NCI-H446 treated with DMSO at 0.1 percent for 48 hours (cell line): Measurements from ENCODE around the gene FBXO48.
A peak's percentile ranks its signal among the peaks of the same experiment; 100 is the strongest.
"Not testable (repeated sequence)": the region's sequence is repeated elsewhere in the genome, so short reads cannot be mapped to it uniquely, and the experiment has no call there.

Experiments used
- DNase-seq: peaks from one replicate; lab custom pipeline; 2025; lab: John Stamatoyannopoulos, UW

Gene FBXO48, protein sequence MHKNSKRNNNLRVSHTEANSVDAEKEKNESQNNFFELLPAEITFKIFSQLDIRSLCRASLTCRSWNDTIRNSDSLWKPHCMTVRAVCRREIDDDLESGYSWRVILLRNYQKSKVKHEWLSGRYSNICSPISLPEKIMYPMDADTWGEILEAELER

DNA sequence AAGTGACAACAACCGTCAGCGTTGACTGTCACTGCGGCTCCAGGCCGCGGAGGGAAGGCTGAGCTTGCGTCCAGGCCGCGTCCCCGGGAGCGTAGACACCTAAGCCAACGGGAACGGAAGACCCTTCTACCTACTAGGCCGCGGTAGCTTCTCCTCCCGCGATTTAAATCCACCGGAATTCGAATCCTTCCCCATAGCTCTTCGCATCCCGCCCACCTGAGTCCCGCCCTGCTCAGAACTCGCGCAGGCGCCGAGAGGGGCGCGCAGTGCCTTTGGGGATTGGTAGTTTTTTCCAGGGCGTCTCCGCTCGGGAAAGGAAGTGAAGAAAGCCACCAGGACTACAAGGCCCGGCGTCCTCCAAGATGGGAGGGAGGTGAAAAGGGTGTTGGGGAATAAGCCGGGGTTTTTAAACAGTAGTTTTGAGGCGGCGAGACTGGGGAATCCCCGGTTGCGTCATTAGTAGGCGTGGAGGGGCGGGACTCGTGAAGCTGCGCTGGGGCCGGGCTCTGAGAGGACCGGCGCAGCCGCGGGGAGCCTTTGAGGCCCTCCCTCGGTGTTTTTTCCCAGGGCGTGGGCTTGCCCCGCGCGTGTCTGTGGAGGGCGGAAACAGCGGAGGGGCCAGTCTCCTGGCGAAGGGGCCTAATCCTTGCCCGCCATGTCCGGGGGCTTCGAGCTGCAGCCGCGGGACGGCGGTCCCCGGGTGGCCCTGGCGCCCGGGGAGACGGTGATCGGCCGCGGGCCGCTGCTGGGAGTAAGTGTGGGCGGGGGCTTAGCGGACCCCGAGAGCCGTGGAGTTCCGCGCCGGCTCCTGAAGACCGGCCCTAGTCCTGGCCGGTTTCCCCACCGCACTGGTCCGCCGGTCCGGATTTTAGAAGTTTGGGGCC, at the start of gene FBXO48, which contains the start of gene APLF:
Gene FBXO48 (minus strand): TSS at position 218 of the 884 bp plus-strand sequence. CDS start 2,149 bp downstream, outside the sequence.
Gene APLF (plus strand): TSS at position 509 of the 884 bp plus-strand sequence. CDS start 147 bp downstream, at position 656.
- DNase-seq, result peak; percentile 94

DNA sequence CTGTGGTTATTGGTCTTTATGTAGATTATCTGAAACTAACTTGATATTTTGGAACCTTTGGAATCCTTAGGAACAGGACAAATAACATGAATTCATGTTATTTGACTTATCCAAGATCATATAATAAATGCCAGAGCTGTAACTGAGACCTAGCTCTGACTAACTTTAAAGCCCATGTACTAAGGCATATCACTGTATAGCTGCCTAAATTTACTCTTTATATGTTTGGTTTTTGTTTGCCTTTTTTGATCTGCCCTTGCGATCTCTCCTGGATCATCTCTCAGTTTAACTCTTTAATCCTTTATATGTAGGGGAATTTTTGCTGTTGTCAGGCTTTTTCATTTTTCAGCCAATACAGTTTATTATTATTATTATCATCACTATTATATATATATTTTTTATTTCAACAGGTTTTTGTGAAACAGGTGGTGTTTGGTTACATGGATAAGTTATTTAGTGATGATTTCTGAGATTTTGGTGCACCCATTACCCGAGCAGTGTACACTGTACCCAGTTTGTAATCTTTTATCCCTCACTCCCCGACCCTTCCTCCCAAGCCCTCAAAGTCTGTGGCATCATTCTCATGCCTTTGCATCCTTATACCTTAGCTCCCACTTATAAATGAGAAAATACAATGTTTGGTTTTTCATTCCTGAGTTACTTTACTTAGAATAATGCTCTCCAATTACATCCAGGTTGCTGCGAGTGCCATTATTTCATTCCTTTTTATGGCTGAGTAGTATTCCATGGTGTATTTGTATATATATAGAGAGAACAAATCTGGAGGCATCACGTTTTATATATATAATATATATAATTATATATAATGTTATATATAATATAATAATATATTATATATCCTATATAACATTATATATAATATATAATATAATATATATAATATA, 49.2 kb upstream of the FBXO48 start:
- no peak for DNase-seq

DNA sequence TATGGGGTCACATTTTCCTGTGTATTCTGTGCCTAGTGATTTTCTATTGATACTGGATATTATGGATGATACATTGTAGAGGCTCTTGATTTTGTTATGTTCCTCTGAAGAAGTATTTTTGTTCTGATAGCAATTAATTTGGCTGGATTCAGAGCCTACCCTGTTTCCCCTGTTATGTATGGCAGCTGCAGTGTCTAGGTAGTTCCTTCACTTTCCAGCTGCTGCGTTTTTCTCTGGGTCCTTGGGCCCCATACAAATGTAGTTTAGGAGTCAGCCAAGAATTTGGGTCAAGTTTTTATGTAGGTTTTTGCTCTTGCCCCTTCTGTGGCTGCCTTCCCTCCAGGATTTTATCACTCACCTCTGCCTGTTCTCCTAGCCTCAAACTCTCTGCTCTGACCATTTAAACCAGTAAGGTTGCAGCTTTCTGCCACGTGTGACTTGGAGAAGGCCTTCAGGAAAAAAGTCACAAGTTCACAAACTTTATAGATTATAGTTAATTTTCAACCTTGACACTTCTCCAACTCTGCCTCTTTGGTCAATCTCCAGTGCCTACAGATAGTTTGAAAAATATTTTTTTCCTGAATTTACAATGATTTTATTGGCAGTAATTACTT, 47.3 kb upstream of the FBXO48 start:
- no peak for DNase-seq

DNA sequence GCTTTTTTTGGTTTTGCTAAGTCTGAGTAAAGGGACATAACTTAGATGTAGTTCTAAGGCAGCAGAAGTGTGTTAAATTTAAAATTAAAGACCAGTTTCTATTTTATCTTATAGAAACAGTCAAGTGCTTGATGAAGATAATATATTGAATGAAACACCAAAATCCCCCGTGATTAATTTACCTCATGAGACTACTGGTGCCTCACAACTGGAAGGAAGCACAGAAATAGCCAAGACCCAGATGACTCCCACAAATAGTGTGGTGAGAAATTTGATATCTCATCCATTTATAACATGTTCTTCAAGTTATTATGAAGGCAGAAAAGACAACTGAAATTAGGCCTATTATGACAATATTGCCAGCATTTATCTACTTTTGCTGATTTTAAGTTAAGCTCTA, 45.9 kb upstream of the FBXO48 start:
- DNase-seq, result no peak

DNA sequence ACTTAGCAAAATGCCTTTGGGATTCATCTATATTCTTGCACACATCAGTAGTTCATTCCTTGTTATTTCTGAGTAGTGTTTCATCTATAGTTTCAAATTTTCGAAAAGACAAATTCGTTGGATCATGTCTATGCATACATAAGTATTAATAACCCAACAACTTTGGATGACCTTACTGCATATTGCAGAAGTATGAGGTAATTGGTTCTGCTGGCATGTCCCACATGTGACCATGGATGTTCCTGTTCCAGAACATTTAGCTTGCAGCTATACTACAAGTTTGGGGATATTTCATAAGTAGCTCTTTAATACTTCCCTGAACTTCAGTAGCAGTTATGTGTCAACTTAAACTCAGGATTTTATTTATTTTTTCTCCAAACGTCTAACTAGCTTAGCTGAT, 45.2 kb upstream of the FBXO48 start:
- no peak for DNase-seq

DNA sequence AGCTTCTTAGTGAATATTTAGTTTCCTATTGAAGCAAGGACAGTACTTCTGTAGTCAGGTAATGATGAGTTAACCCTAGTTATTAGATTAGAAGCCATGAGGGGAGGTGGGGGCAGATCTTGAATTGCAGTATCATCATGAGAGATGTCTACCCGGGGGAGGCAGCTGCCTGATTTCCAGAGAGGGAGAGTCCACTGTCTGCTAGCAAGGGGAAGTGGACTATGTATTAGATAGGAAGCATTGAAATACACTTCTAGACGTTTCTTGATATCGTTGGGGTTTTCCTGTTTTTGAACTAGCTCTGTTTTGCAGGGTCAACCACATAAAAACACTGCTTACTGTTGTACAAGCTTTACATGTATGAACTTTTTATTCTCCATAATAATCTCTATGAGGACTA, 39.1 kb upstream of the FBXO48 start:
- DNase-seq, result no peak

DNA sequence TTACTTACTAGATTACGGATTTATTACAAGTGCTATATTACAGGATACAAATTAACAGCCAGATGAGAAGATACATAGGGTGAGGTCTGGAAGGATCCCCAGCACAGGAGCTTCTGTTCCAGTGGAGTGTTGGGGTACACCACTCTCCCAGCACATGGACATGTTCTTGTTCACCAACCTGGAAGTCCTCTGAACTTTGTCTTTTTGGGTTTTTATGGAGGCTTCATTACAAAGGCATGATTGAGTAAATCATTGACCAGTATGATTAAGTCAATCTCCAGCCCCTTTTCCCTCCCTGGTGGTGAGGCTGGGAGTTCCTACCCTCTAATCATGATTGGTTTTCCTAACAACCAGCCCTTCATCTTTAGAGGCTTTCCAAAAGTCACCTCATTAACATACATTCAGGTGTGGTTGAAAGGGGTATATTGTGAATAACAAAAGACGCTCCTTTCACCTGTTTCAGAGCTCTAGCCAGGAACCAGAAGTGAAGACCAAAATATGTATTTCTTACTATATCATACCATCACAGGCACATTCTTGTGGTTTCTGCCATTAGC, 38.6 kb upstream of the FBXO48 start:
- no peak for DNase-seq

DNA sequence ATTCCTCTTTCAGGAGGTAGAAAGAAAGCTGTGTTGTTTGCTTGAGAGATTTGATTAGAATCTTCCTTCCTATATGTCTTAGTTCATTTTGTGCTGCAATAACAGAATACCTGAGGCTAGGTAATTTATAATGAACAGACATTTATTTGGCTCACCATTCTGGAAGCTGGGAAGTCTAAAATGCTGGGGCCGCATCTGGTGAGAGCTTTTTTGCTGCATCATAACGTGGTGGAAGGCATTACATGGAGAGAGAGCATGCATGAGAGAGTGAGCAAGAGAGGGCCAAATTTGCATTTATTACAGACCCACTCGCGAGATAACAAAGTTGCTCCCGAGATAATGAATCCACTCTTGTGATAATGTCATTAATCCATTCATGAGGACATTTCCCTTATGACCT, 34.7 kb upstream of the FBXO48 start:
- DNase-seq, result no peak

DNA sequence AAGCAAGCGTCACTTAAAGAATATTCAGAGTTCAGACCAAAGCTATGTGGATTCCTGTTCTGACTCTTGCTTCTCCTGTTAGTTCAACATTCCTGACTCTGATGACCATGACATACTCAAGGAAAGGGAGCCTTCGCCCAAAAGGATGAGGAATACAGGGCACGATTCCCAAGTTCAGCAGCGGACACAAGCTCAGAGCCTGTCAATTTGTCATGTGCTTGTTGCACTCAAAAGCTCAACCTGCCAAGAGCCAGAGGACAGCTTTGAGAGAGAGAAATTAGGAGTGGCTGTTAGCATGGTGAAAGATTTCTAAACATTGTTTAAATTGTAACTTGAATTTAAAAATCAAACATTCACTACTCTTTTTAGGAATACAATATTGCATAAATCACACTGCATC, 33.6 kb upstream of the FBXO48 start:
- DNase-seq, result no peak

DNA sequence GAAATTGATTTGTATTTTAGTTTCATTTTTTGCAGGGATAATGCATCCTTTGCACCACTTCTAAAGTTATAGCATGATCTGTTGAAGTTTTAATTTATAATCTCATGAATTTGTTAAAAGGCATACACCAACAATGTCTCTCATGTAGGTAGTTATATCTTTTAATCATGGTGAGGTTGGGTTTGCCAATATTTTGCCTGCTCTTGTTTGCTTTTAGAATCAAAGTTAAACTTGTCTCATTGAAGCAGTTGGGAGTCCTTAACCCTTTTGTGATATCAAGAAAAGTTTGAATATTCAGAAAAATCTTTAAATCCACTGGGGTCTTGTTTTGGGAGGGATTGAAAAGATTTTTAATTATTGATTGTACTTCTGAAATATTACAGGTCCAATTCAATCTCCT, 32.0 kb upstream of the FBXO48 start:
- no peak for DNase-seq

DNA sequence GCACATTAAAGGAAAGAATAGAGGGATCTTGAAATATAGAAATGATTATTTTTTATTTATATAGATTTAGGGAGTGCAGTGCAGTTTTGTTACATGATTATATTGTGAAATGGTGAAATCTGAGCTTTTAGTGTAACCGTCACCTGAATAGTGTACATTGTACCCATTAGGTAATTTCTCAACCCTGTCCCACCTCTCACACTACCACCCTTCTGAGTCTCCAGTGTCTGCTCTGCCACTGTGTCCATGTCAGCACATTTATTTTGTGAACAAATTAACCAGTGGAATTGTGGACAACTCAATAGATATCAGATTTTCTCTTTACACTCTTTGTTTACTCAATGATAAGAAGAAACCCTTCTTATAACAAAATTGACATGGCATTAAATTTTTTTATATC, 24.5 kb upstream of the FBXO48 start:
- DNase-seq, result no peak

DNA sequence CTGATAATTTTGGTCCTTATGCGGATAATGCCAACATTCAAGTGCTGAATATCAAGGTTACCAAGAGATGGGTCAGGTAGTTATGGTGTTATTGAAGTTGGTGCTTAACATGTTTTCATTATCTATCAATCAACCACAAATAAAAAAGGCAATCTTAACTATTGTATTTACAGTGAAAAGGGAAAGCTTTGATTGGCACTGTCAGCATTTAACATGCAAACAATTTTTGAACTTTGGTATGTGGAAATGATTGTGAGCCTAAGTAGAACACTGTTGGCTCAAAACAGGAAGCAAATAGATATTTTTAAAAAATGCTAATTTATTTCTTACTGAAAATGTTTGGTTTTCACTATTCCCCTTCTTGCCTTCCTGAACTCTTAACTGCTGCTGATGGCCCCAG, 22.2 kb upstream of the FBXO48 start:
- DNase-seq, result no peak

DNA sequence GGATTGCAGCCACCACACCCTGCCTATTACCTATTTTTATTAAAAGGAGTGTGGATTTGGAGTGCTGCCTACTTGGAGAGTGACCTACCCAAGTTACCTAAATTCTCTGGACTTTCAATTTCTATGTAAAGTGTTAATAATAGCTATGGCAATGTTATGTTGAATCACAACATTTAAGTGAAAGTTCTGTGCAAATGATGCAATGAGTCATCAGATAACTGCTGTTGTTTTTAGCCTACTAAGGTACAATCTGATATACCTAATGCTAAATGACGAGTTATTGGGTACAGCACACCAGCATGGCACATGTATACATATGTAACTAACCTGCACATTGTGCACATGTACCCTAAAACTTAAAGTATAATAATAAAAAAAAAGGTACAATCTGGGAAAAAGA, 21.5 kb upstream of the FBXO48 start:
- DNase-seq, result not testable (repeated sequence)

DNA sequence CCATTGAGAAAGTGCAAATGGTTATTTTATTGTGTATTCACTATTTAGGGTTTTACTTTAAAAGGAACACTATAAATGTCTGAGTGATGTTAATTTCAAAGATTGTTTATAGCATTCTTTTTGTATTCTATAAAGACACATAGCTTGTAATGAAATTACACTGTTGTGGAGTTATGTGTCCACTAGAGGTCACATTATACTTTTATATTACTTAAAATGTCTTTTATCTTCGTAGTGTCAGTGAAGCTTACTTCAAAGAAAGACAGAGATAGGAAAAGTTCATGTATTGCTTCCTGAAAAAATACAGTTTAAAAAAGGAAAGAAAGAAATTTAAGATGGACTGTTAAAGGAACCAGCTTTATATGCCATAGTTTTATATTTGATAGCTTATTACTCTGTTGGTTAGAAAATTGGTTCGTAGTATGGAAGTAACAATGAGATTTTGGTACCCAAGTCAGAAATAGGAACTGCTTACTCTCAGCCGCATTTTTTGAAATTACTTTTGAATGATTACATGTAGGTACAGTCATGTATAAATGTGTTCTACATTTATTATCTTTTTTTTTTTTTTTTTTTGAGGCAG, 20.8 kb upstream of the FBXO48 start:
- DNase-seq, result no peak

DNA sequence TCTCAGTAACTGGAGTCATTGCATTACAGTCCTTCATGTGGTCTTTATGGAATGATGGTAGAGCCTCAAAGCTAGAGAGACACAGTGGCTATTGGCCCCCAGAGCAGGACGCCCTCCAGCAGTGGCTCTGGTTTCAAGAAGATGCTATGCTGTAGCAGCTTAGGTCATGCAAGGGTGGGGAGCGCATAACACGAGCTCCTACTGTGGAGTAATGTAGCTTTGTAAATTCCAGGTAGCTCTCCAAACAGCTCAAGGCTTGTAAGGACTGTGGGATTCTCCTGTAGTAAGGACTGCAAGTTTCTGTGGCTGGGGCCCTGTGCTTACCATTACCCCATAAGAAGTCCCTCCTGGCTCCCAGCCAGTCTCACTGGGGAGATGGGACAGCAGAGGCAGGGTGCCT, 15.9 kb upstream of the FBXO48 start:
- DNase-seq, result no peak

DNA sequence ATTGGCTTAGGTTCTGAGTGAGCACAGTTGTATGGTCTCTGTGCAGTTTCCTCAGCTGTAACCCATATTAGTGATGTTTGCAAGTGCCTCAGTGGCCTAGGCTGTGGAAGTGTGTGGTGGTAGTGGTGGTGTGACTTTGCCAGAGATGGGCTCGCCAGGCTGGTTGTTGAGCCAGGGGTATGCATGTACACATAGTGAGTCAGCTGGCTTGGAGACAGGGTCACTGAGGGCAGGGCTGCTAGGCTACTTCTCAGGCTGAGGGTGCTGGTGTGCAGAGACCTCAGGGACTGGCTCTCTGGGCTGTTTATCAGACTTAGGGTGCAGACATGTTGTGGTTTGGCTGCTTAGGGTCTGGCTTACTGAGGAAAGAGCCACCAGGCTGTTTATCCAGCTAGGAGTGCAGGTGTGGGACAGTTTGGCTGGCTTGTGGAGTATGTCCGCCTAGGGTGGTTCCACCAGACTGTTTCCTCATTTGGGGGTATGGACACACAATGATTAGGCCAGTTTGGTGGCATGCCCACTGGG, 15.3 kb upstream of the FBXO48 start:
- no peak for DNase-seq

DNA sequence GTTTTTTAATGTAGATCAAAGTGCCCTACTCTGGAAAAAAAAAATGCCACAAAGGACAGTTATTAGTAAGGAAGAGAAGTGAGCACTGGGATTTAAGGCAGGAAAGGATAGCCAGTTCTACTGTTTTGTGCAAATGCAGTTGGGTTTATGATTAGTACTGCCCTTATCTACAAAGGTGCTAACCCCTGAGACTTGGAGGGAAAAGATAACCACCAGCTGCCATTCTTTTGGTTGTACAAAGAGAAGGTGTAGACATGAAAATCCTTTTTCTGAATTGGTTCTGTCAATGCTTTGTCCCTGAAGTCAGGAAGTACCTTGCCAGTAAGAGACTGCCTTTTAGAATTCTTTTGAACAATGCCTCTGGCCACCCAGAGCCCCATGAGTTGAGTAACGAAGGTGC, 11.6 kb upstream of the FBXO48 start:
- DNase-seq, result no peak

DNA sequence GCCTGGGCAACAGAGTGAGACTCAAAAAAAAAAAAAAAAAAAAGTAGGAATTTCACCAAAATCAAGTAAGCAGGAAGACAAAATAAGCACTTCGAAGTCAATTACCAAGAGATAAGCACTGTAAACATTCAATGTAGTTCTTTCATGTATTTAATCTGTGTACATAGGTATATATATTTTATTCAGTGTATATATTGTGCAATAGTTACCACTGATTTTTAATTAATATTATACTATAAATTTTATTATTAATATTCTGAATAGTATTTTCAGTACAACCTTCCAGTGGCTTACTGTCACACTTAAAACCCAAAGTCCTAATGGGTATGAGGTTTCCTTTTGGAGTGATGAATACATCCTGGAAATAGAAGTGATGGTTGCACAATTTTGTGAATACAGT, 9.4 kb upstream of the FBXO48 start:
- no peak for DNase-seq

DNA sequence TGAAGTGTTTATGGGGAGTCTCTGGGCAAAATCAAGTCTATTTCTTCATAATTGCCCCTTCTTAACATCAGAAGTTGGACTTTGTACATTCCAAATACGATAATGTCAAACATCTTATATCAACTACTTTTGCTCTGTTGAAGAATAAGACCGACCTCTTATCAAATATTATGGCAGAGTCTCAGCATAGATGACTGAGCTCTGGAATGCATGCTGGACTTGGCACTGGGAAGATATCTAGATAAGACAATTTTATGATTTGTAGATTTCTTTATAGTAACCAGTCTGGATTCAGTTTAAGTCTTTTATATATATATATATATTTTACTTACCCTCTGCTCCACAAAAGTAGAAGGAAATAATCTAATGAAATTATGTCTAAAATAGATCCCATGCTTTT, 8.5 kb upstream of the FBXO48 start:
- no peak for DNase-seq

DNA sequence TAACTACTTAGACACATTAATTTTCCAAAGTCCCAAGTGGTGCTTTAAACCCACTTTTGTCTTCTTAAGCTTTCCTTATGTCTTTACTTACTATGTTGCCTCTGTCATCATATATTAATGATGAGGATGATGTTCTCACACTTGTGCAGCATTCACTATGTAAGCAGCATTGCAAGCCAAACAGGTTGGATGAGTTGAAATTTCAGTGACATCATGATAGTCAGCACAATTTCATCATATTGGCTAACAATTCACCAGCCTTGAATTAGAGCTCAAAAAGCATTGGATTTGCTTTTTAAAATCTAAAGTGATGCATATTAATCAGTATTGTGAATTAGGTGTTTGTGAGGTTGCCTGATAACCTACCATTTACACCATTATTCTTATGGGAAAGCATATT, 8.0 kb upstream of the FBXO48 start:
- DNase-seq, result no peak

DNA sequence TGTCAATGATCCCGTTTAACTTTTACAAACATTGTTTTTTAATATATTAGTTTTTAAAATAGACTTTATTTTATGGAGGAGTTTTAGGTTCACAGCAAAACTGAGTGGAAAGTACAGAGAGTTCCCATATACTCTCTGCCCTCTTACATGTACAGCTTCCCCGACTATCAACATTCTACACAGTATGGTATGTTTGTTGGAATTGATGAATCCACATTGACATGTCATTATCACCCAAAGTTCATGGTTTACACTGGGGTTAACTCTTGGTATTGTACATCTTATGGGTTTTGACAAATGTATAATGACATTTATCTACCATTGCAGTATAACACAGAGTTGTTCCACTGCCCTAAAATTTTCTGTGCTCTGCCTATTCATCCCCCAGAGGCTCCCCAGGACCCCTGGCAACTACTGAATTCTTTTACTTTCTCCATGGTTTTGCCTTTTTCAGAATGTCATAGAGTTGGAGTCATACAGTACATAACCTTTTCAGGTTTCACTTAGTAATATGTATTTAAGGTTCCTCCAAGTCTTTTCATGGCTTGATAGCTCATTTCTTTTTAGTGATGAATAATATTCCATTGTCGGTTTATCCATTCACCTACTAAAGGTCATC, 5.8 kb upstream of the FBXO48 start:
- DNase-seq, result no peak
